M059J (cell line): ENCODE results near the gene POLR1A. TPM values are rescaled to one million over a fixed set of nuclear protein-coding genes. Genes with fewer than 3 reads are reported as not detected.

ENCODE experiments used
- DNase-seq: peaks from one replicate; pipeline ENCODE4 v3.0.0-alpha.2; 2012; ENCODE audit warnings: low read depth
- total RNA-seq: library from RNA; depleted of rRNA; stranded (reverse); fragments of >200 nt; shearing (Covaris generic); gene quantifications from 2 replicates; pipeline ENCODE4 v1.2.3, GENCODE V29; 2014

The POLR1A gene
- total RNA-seq, 1 experiment from 2014 or later = 18.1 TPM

- DNase-seq = no peak
Observed at GRCh38 chr2:86097114-86097896, 8.4 kb downstream of the POLR1A start.

DNA sequence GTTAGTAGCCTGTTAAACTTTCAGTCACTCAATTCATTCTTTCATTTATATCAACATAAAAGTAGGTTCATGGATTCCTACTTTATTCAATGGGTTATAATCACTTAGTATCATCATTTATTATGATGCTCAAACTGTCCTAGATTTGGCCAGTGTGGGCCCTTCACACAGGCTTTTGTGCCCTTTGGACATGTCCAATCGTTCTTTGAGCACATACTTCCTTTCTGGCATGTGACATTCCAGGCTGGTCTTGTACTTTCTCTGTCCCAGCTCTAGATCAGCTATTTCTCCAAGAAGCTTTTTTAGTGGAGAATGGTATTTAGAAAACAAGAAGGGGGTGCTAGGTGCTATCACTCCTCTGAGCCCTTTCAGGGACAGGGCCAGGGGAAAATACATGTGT lies 11.5 kb downstream of the POLR1A start:
- DNase-seq = no peak

GRCh38 chr2:86087936-86088850 lies 17.5 kb downstream of the POLR1A start:
- no peak for DNase-seq

GRCh38 chr2:86082756-86083155 lies 22.9 kb downstream of the POLR1A start:
- no peak for DNase-seq

- no peak for DNase-seq
Observed at GRCh38 chr2:86081724-86082123, 24.0 kb downstream of the POLR1A start.

- DNase-seq = peak; percentile 50
Observed at GRCh38 chr2:86079981-86080911, 25.4 kb downstream of the POLR1A start.

GRCh38 chr2:86078774-86079545 lies 26.7 kb downstream of the POLR1A start:
- peak; percentile 42 for DNase-seq

- DNase-seq = no peak
Observed at GRCh38 chr2:86075886-86076285, 29.8 kb downstream of the POLR1A start.

DNA sequence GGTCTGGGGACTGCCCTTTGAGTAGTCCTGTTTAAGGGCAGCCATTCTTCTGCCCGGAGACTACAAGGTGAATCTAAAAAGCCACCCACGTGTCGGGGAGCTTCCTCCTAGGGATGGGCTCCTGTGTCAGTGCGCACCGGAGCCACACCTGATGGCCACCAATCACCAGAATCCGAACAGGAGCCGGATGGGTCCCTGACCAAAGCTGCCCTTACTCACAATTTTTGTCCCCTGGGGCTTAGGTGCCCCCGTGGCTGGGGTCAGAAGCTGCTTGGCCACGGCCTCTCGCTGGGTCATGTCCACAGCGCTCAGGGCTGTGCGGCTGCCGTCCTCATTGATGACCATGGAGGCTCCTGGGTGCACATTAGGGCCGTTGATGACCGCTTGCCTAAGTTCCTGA lies 30.9 kb downstream of the POLR1A start:
- no peak for DNase-seq

DNA sequence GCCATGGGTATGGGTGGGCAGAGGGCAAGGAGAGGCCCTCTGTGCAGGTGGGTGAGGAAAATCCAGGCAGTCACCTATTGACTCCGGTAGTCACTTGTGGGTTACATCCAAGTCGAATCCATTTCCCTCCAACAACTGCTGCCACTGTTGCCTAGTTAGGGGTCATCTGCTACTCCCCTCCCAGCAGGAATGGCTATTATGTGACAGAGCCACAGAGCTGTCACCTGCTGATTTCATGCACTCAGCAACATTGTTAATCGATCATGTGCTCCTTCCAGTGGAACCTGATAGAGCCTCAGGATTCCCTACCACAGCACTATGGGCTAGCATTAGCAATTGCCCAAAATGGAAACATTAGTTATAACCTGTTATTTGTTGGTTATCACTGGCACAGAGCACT lies 31.4 kb downstream of the POLR1A start:
- DNase-seq = no peak

DNA sequence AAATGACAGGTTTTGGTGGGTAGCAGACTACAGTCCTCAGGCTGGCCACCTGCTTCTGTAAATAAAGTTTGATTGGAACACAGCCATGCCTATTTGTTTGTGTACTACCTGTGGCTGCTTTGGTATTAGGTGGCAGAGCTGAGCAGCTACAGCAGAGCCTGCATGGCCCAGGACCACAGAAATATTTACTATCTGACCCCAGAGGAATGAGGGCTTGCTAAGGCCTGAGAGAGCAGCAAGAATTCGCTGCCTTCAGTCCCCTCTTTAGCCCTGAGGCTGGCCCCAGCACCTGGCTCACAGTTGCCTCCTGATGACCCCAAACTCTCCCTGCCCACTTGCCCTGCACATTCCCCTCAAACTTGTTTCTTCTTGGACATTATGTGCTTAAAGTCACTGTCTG lies 32.5 kb downstream of the POLR1A start:
- no peak for DNase-seq

DNA sequence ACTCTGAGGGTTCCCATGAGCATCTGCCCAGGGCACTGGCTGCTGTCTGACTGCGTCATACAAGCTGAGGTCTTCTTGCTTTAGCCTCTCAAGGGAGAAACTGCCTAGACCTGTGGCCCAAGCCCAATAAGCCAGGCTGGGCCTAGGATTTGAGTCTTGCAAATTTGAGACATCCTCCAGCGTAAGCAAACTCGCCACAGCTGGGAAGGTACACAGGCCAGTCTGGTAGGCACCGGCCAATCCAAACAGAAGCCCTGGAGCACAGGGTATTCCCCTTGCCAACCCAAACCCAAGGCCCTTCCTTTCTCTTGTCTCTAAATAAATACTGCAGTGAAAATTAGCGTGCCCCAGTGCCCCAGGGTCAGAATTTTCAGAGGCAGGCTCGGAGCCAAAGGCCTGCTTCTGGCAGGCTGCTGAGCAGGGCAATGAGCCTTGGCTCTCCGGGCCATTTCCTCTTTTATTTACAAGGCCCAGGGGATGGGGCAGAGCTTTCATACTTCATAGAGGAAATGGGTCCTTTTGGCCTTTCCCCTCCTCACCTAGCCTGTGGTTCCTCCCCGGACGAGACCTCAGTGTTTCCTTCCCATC lies 33.3 kb downstream of the POLR1A start:
- peak; percentile 90 for DNase-seq

DNA sequence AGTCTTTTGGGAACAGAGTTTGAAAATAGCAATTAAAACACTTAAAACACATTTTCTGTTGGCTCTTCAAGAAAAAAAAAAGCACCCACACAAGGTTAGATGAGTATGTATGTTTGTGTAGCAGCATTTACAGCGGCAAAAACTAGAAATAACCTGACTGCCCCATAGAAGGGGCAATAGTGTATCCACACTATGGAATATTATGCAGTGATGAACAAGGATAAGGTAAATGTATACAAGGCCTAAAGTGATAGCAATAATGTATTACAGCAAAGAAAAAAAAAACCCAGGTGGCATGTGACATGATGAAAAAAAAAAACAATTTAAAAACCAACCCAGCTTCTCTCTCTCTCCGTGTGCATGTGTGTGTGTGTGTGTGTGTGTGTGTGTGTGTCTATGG lies 34.8 kb downstream of the POLR1A start:
- no peak for DNase-seq

DNA sequence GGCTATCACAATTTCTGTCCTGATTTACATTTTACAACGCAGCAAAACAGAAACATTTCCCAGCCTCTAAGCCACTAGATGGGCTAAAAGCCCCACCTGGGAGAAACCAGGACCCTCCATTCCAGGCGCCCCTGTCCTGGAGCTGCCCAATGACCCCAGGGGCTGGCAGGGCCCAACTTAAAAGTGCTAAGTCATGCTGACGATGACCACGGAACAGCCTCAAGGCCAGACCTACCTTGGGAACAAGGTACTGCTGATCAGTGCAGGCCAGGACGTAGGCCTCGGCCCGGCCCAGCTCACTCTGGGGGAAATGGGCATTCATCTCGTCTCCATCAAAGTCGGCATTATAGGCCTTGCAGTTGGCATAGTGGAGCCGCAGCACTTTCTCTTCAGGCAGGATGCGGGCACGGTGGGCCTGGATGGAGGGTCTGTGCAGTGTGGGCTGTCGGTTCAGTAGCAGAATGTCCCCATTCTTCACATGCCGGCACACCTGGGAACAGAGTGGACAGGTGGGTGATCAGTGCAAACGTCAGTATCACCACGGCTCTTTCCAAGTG lies 35.8 kb downstream of the POLR1A start:
- no peak for DNase-seq

DNA sequence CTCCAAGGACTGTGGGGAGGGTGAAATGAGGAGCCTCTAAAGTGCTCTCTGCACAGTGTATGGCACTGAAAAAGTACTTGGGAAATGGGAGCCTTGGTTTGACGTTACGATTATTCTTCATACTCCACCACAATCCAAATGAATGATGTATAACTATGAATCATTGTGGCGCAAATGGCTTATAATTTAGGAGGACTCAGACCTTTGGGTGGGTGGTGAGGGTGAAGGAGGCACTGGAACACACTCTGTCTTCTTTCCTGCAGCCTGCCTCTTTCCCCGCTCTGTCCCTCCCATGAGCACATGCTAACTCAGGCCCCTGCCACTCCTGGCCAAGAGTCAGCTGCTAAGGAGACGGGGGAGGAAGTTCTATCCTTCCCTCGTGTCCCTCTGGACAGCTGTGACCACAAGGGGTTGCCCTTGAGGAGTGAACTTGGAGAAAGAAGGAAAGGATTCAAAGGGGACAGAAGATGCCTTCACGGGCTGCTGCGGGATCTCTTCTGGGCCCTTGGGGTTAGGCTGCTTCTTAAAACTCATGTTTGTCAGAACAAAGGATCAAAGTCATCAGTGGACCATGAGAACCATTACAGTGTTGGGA lies 36.5 kb downstream of the POLR1A start:
- DNase-seq = peak; percentile 17

GRCh38 chr2:86068648-86069047 lies 37.0 kb downstream of the POLR1A start:
- no peak for DNase-seq

- peak; percentile 78 for DNase-seq
Observed at GRCh38 chr2:86068136-86068588, 37.5 kb downstream of the POLR1A start.

DNA sequence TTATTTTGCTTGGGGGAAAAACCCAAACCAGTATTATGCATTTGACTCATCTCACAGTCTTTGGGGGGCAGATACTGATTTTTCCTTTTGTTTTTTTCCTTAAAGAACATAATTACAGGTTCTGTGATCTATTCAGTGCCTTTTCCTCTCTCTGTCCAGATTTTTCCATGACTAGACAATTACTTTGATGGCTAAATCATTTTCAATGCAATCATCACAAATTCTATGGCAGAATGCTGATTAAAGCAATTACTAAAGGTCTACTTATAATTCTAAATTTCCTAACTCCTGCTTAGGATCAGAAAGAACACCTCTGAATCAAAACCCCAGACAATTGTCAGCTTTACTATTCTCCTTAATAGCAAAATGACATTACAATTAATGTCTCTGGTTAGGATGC lies 38.8 kb downstream of the POLR1A start:
- no peak for DNase-seq

GRCh38 chr2:86066007-86066578 lies 39.6 kb downstream of the POLR1A start:
- no peak for DNase-seq
